Measurements from ENCODE around the gene PLA2R1. TPM values are rescaled to one million over a fixed set of nuclear protein-coding genes. Genes with fewer than 3 reads are reported as not detected.
A peak's percentile ranks its signal among the peaks of the same experiment; 100 is the strongest.

The PLA2R1 gene
- 6.8 and 7.2 TPM in 2 replicates for polyA plus RNA-seq (2011; rRNA removed)
- 1.0 and 1.2 TPM in 2 replicates for polyA plus RNA-seq (2012; cell fraction: cytosol; rRNA removed)
- polyA plus RNA-seq (2012; cell fraction: nucleus; rRNA removed): 0.78 and 1.3 TPM in 2 replicates
- 2.5 to 3.6 TPM (median 3.3 TPM) in 3 replicates for polyA plus RNA-seq (2017; fragmentation: RNase III; extraction: RNeasy Plus Mini Kit Qiagen cat#74134 plus additional on column Dnase treatment)
- polyA minus RNA-seq (2011; rRNA and poly(A)+ RNA removed): 4.6 and 5.0 TPM in 2 replicates

DNA sequence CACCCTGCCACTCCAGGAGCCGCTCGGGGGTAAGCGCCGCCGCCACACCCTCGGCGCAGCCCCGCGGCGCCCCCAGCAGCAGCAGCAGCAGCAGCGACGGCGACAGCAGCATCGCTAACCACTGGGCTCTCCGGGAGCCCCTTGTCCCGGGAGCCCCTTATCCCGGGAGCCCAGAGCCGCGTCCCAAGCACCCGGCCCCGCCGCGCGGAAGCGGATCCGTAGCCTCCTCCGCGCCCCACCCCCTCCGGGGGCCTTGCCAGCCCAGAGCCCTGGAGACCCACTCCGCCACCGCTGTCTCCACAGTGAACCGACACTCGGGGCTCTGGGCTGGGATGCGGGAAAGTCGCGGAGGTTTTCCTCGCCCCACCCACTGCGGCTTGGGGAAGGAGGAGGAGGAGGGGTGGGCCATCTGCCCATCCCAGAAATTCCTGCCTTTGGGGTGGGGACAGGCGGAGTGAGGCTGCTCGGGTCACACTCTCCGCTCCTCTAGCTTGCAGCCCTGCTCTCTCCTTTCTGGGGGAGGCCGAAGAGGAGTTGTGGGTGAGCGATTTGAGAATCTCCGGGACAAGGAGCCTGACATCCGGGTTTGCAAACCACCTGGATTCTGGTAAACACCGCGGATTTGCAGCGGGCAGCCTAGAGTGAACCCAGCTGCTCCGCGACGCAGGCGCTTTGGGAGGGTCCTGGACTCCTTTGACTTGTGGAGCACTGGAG lies at the start of gene PLA2R1:
TSS of gene PLA2R1 (minus strand) at position 324 of the 714 bp plus-strand sequence. CDS start at position 112, 212 bp downstream.
- ATAC-seq (peak; percentile 78 to 88), FAIRE-seq (no peak), DNase-seq (ENCODE audit: low read depth in 1 of 2, low spot score in 1 of 2) (peak; percentile 41 to 78)
- H3K4me3 ChIP-seq: peak within 1 kb of the TSS; percentile 82
- peak within 1 kb of the TSS; percentile 84 for H3K4me2 ChIP-seq
- ChIA-PET POLR2A (no interaction called here), CTCF (interaction anchor here (0.8 to 1.1 kb wide), 4 partner anchors 10 to 208 kb away, joined by 3 to 4 read pairs (median 3); no protein-coding TSS in a partner anchor)
- peak within 1 kb of the TSS; percentile 76 to 90 for H3K27ac ChIP-seq
- peaks cover 9% of the 10 kb centered on the region; the same call in 2 of the 3 replicates for H3K4me1 ChIP-seq
- H3K9me3 ChIP-seq: no peaks in the 10 kb centered on the region
- TF ChIP-seq, protein P1, sequence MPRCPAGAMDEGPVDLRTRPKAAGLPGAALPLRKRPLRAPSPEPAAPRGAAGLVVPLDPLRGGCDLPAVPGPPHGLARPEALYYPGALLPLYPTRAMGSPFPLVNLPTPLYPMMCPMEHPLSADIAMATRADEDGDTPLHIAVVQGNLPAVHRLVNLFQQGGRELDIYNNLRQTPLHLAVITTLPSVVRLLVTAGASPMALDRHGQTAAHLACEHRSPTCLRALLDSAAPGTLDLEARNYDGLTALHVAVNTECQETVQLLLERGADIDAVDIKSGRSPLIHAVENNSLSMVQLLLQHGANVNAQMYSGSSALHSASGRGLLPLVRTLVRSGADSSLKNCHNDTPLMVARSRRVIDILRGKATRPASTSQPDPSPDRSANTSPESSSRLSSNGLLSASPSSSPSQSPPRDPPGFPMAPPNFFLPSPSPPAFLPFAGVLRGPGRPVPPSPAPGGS (IDR thresholded peaks at IDR 0.05): 0 out of 3 replicates have a peak, but pooled peaks have one; percentile 17
- TF ChIP-seq, protein P2, sequence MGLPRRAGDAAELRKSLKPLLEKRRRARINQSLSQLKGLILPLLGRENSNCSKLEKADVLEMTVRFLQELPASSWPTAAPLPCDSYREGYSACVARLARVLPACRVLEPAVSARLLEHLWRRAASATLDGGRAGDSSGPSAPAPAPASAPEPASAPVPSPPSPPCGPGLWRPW (IDR thresholded peaks at IDR 0.05): no peak
- TF ChIP-seq POLR2A (IDR thresholded peaks at IDR 0.05; ENCODE audit: low read length): peak; percentile 39
- TF ChIP-seq, protein P3, sequence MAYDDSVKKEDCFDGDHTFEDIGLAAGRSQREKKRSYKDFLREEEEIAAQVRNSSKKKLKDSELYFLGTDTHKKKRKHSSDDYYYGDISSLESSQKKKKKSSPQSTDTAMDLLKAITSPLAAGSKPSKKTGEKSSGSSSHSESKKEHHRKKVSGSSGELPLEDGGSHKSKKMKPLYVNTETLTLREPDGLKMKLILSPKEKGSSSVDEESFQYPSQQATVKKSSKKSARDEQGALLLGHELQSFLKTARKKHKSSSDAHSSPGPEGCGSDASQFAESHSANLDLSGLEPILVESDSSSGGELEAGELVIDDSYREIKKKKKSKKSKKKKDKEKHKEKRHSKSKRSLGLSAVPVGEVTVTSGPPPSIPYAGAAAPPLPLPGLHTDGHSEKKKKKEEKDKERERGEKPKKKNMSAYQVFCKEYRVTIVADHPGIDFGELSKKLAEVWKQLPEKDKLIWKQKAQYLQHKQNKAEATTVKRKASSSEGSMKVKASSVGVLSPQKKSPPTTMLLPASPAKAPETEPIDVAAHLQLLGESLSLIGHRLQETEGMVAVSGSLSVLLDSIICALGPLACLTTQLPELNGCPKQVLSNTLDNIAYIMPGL (CRISPR knock-in tag; IDR thresholded peaks at IDR 0.05; ENCODE audit: borderline replicate concordance): no peak
- TF ChIP-seq, protein P4, sequence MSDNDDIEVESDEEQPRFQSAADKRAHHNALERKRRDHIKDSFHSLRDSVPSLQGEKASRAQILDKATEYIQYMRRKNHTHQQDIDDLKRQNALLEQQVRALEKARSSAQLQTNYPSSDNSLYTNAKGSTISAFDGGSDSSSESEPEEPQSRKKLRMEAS (IDR thresholded peaks at IDR 0.05): 0 out of 2 replicates have a peak, but pooled peaks have one; percentile 21
- no peak for TF ChIP-seq SREBF2 (IDR thresholded peaks at IDR 0.05)
- TF ChIP-seq PHF8 (IDR thresholded peaks at IDR 0.05; ENCODE audit: borderline replicate concordance, low read depth): peak; percentile 60; the same call in 1 of the 2 replicates
- TF ChIP-seq ESRRA (IDR thresholded peaks at IDR 0.05; ENCODE audit: borderline replicate concordance, low read length): no peak
- peak; percentile 16; the same call in 1 of the 2 replicates for TF ChIP-seq RNF2 (IDR thresholded peaks at IDR 0.05; ENCODE audit: borderline replicate concordance, low read depth)
- no peak for TF ChIP-seq JUN (IDR thresholded peaks at IDR 0.05)
- 6% methylated on average over 10 of the region's 52 CpGs for WGBS (ENCODE audit: missing lambda C conversion rate)

DNA sequence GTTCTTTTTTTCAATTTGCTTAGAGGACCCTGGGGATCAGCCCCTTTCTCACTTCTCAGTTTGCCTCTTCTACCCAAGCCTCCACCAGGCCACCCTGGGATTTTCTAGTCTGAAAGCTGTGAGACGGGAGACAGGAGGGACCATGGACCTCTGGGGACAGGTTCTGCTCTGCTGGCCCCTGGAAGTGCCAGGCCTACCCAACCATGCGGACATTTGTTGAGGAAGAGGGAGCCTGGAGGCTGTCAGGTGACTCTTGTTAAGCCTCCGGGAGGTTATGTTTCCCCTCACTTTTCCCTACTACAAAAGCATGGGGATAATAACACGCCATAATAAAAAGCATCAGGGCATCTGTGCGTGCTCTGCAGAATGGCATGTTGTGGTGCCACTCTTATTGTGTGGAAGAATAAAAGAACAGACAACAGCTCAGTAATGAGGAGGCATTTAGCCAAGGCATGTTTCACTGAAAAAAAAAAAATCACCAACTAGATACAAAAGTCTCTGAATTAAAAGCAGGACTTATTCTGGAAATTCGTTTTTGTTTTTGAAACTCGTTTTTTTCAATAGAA lies 48.3 kb upstream of the PLA2R1 start:
- ChIA-PET POLR2A (interaction anchor here (0.6 to 1.9 kb wide), 5 partner anchors 95 to 268 kb away, joined by 3 to 5 read pairs (median 4); no protein-coding TSS in a partner anchor), CTCF (interaction anchor here (0.5 to 3.7 kb wide), 61 partner anchors 11 to 953 kb away, joined by 3 to 46 read pairs (median 5); no protein-coding TSS in a partner anchor)
- ATAC-seq: peak in 1 of 2 experiments; percentile 58; a peak in 3 of 6 replicates
- no peak for DNase-seq (ENCODE audit: low read depth in 1 of 2, low spot score in 1 of 2)
- 74% methylated on average over 7 of the region's 7 CpGs for WGBS (ENCODE audit: missing lambda C conversion rate)
- peaks cover 10% of the 10 kb centered on the region for H3K4me1 ChIP-seq
- H3K4me3 ChIP-seq: no peak overlapping the region
- H3K4me2 ChIP-seq: no peak overlapping the region; the same call in 2 of the 3 replicates
- no peak for FAIRE-seq
- H3K27ac ChIP-seq: peak overlapping the region; percentile 46 to 80
- H3K9me3 ChIP-seq: no peaks in the 10 kb centered on the region
- TF ChIP-seq PHF8 (IDR thresholded peaks at IDR 0.05; ENCODE audit: borderline replicate concordance, low read depth): no peak
- no peak for TF ChIP-seq ZFP36 (IDR thresholded peaks at IDR 0.05; ENCODE audit: borderline replicate concordance, partially characterized antibody)
- TF ChIP-seq, protein P5, sequence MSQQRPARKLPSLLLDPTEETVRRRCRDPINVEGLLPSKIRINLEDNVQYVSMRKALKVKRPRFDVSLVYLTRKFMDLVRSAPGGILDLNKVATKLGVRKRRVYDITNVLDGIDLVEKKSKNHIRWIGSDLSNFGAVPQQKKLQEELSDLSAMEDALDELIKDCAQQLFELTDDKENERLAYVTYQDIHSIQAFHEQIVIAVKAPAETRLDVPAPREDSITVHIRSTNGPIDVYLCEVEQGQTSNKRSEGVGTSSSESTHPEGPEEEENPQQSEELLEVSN (IDR thresholded peaks at IDR 0.05; ENCODE audit: borderline replicate concordance, low read depth): no peak
- TF ChIP-seq KDM1A (IDR thresholded peaks at IDR 0.05; ENCODE audit: low read depth): no peak
- no peak for TF ChIP-seq CBX2 (IDR thresholded peaks at IDR 0.05; ENCODE audit: borderline replicate concordance, low read depth)
- TF ChIP-seq, protein P6, sequence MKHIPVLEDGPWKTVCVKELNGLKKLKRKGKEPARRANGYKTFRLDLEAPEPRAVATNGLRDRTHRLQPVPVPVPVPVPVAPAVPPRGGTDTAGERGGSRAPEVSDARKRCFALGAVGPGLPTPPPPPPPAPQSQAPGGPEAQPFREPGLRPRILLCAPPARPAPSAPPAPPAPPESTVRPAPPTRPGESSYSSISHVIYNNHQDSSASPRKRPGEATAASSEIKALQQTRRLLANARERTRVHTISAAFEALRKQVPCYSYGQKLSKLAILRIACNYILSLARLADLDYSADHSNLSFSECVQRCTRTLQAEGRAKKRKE (CRISPR knock-in tag; IDR thresholded peaks at IDR 0.05; ENCODE audit: low read depth): no peak
- TF ChIP-seq, protein P7, sequence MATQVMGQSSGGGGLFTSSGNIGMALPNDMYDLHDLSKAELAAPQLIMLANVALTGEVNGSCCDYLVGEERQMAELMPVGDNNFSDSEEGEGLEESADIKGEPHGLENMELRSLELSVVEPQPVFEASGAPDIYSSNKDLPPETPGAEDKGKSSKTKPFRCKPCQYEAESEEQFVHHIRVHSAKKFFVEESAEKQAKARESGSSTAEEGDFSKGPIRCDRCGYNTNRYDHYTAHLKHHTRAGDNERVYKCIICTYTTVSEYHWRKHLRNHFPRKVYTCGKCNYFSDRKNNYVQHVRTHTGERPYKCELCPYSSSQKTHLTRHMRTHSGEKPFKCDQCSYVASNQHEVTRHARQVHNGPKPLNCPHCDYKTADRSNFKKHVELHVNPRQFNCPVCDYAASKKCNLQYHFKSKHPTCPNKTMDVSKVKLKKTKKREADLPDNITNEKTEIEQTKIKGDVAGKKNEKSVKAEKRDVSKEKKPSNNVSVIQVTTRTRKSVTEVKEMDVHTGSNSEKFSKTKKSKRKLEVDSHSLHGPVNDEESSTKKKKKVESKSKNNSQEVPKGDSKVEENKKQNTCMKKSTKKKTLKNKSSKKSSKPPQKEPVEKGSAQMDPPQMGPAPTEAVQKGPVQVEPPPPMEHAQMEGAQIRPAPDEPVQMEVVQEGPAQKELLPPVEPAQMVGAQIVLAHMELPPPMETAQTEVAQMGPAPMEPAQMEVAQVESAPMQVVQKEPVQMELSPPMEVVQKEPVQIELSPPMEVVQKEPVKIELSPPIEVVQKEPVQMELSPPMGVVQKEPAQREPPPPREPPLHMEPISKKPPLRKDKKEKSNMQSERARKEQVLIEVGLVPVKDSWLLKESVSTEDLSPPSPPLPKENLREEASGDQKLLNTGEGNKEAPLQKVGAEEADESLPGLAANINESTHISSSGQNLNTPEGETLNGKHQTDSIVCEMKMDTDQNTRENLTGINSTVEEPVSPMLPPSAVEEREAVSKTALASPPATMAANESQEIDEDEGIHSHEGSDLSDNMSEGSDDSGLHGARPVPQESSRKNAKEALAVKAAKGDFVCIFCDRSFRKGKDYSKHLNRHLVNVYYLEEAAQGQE (IDR thresholded peaks at IDR 0.05): no peak
- no peak for TF ChIP-seq TFCP2L1 (CRISPR knock-in tag; IDR thresholded peaks at IDR 0.05)
- TF ChIP-seq GATA3 (IDR thresholded peaks at IDR 0.05; ENCODE audit: borderline replicate concordance): no peak
- TF ChIP-seq, protein P4 (IDR thresholded peaks at IDR 0.05): no peak
- no peak for TF ChIP-seq JUNB (IDR thresholded peaks at IDR 0.05)
- TF ChIP-seq MAZ (IDR thresholded peaks at IDR 0.05; ENCODE audit: borderline replicate concordance, low read depth, low read length): no peak
- no peak for TF ChIP-seq HOXB13 (CRISPR knock-in tag; IDR thresholded peaks at IDR 0.05; ENCODE audit: low read depth)

Measured in A549 (cell line).